Mesendoderm (in vitro differentiated cells): ENCODE results near the gene FUT8.

Experiments
- DNase-seq: peaks from one replicate; pipeline ENCODE4 v3.0.0; 2013
- H2AK5ac ChIP-seq: 2 replicates; pipeline ENCODE4 v1.6.1; 2013; ENCODE audit warnings: low read length, inconsistent platforms
- H2BK120ac ChIP-seq: 2 replicates; pipeline ENCODE4 v1.6.1; 2013; ENCODE audit warnings: low read depth, mild to moderate bottlenecking, low read length, moderate library complexity, mixed read lengths
- H2BK15ac ChIP-seq: replicated peaks from 2 replicates; pipeline ENCODE4 v1.6.1; 2013; ENCODE audit warnings: low read depth, mild to moderate bottlenecking, moderate library complexity
- H2BK5ac ChIP-seq: 2 replicates; pipeline ENCODE4 v1.6.1; 2013; ENCODE audit warnings: low read length, inconsistent platforms
- H3K18ac ChIP-seq: 2 replicates; pipeline ENCODE4 v1.6.1; 2013; ENCODE audit warnings: mild to moderate bottlenecking, low read length, mixed read lengths
- H3K23ac ChIP-seq: one replicate; pipeline ENCODE4 v1.6.1; 2013; ENCODE audit warnings: low read length
- H3K27ac ChIP-seq: 2 replicates; pipeline ENCODE4 v1.5.1; 2013; ENCODE audit warnings: low read depth, mild to moderate bottlenecking, inconsistent platforms, low read length, moderate library complexity
- H3K27me3 ChIP-seq: 2 replicates; pipeline ENCODE4 v1.6.1; 2013; ENCODE audit warnings: low read length, control low read depth, mild to moderate bottlenecking, inconsistent platforms; ENCODE audit not compliant: insufficient read depth, poor library complexity
- H3K36me3 ChIP-seq: 2 replicates; pipeline ENCODE4 v1.6.1; 2013; ENCODE audit warnings: low read length, inconsistent platforms; ENCODE audit not compliant: control insufficient read depth, insufficient read depth
- H3K4ac ChIP-seq: one replicate; pipeline ENCODE4 v1.6.1; 2013; ENCODE audit warnings: low read depth, mild to moderate bottlenecking, low read length, moderate library complexity
- H3K4me1 ChIP-seq: 2 replicates; pipeline ENCODE4 v1.6.1; 2013; ENCODE audit warnings: low read depth, low read length, inconsistent platforms; ENCODE audit not compliant: control insufficient read depth
- H3K4me2 ChIP-seq: 2 replicates; pipeline ENCODE4 v1.6.1; 2013; ENCODE audit warnings: low read length
- H3K4me3 ChIP-seq: 2 replicates; pipeline ENCODE4 v1.5.1; 2013; ENCODE audit warnings: mild to moderate bottlenecking, low read length
- H3K56ac ChIP-seq: one replicate; pipeline ENCODE4 v1.6.1; 2013; ENCODE audit warnings: low read length
- H3K79me1 ChIP-seq: 2 replicates; pipeline ENCODE4 v1.6.1; 2013; ENCODE audit warnings: low read length, inconsistent platforms
- H3K79me2 ChIP-seq: 2 replicates; pipeline ENCODE4 v1.6.1; 2013; ENCODE audit warnings: mild to moderate bottlenecking, low read length; ENCODE audit not compliant: control insufficient read depth, insufficient read depth
- H3K9ac ChIP-seq: 2 replicates; pipeline ENCODE4 v1.6.1; 2013; ENCODE audit warnings: low read length, inconsistent platforms
- H4K5ac ChIP-seq: one replicate; pipeline ENCODE4 v1.6.1; 2013; ENCODE audit warnings: low read length
- H4K8ac ChIP-seq: one replicate; pipeline ENCODE4 v1.6.1; 2013; ENCODE audit warnings: low read depth, mild to moderate bottlenecking, control low read depth, low read length, moderate library complexity
- WGBS: extraction: QIAGEN DNeasy Blood & Tissue Kit; methylation state at CpG from one replicate; pipeline ENCODE4 v1.1.7; 2013; ENCODE audit warnings: low lambda C conversion rate, missing lambda C conversion rate; ENCODE audit not compliant: insufficient coverage; ENCODE audit errors: extremely low coverage; 5-methylcytosine and 5-hydroxymethylcytosine counted together

Gene FUT8

DNA sequence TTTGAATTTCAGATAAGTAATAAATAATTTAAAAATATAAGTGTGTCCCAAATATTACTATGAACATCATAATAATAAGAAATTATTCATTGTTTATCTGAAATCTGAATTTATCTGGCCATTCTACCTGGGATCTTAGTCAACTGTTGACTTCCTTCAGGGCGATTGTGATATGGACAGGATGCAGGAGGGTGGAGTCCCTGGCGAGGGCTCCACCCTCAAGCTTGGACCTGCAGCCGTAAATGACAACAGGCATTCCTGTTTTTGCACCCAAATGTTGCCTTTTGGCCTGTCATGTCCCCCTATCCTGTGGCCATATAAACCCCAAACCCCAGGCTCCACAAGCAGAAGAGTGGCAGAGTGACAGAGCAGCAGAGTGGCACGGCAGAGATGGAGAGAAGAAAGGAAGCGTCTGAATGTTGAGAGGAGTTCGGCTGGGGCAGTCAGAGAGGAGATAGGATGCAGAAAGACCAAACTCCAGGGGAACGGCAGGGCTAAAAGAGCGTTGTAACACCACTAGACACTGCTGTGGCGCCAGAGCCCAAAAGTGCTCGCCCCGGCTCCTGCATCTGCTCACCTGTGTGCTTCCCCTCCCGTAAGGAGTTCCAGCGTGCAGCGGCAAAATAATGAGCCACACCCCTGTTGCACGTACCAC, 39.4 kb upstream of the FUT8 start:
- Histone ChIP-seq H3K4me3 (no peak overlapping the region), H2AK5ac (no peak overlapping the region), H3K4ac (no peak overlapping the region), H4K8ac (no peak overlapping the region), H3K79me2 (no peaks in the 10 kb centered on the region), H3K9ac (no peak overlapping the region), H3K18ac (no peak overlapping the region), H2BK5ac (no peak overlapping the region), H2BK120ac (no peak overlapping the region), H2BK15ac (no peak overlapping the region), H3K79me1 (no peaks in the 10 kb centered on the region), H3K23ac (no peak overlapping the region), H3K4me1 (no peaks in the 10 kb centered on the region), H3K27me3 (no peaks in the 10 kb centered on the region), H3K27ac (no peak overlapping the region), H3K4me2 (no peak overlapping the region), H3K36me3 (no peaks in the 10 kb centered on the region), H4K5ac (no peak overlapping the region), H3K56ac (no peak overlapping the region)
- WGBS = no CpG with 5 or more reads among the region's 15 CpGs
- no peak for DNase-seq

- Histone ChIP-seq H3K9ac (no peak overlapping the region), H3K4me1 (no peaks in the 10 kb centered on the region), H3K79me2 (no peaks in the 10 kb centered on the region), H3K4ac (no peak overlapping the region), H4K5ac (no peak overlapping the region), H3K79me1 (no peaks in the 10 kb centered on the region), H3K36me3 (no peaks in the 10 kb centered on the region), H3K4me3 (no peak overlapping the region), H3K27ac (no peak overlapping the region), H2AK5ac (no peak overlapping the region), H2BK15ac (no peak overlapping the region), H4K8ac (no peak overlapping the region), H3K18ac (no peak overlapping the region), H3K56ac (peak overlapping the region; percentile 42), H2BK120ac (no peak overlapping the region), H2BK5ac (no peak overlapping the region), H3K4me2 (no peak overlapping the region), H3K23ac (no peak overlapping the region), H3K27me3 (no peaks in the 10 kb centered on the region)
- no CpG with 5 or more reads among the region's 8 CpGs for WGBS
- no peak for DNase-seq
Observed at GRCh38 chr14:65373671-65374039, 38.9 kb upstream of the FUT8 start.

DNA sequence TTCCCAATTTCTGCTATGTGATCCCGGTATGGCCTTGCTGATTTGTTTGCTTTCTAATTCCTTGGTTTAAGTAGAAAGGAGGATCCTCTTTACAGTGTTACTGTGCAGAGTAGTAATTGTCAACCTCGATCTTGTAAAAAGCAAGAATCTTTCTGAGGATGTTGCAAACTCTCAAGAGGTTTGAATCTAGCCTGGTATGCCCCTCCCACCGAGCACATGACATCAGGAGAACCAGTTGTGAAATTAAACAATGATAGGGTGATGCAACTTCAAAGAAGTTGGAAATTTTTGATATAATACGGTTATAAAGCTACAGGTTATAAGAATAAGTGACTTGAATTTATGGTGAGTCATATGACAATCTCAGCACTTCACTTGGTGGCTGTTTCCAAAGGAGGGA, 35.0 kb upstream of the FUT8 start:
- H3K9ac ChIP-seq = no peak overlapping the region

DNA sequence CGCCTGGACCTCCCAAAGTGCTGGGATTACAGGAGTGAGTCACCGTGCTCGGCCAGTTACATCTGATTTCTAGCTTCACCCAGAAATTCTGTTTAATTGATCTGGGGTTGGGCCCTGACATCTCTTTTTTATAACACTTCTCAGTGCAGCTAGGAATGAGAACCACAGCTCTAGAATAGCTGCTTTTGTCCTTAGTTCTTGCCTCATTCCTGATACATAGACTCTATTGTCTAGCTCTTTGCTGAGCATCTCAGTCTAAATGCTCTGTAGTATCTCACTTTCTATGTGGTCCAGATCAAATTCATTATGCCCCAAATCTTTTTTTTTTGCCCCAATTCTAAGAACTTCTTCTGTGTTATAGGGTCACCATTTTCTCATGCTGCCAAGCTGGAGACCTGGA, 29.9 kb upstream of the FUT8 start:
- no peak overlapping the region for H2BK5ac ChIP-seq
- no peak for DNase-seq
- no peak overlapping the region for H3K27ac ChIP-seq
- no peak overlapping the region for H4K8ac ChIP-seq
- H3K79me1 ChIP-seq = no peaks in the 10 kb centered on the region
- no peaks in the 10 kb centered on the region for H3K79me2 ChIP-seq
- no peak overlapping the region for H3K4ac ChIP-seq
- H3K4me1 ChIP-seq = no peaks in the 10 kb centered on the region
- no peaks in the 10 kb centered on the region for H3K27me3 ChIP-seq
- H3K18ac ChIP-seq = no peak overlapping the region
- H3K23ac ChIP-seq = no peak overlapping the region
- H2BK15ac ChIP-seq = no peak overlapping the region
- H3K4me2 ChIP-seq = no peak overlapping the region
- H2BK120ac ChIP-seq = no peak overlapping the region
- H2AK5ac ChIP-seq = no peak overlapping the region
- no CpG with 5 or more reads among the region's 3 CpGs for WGBS
- H3K9ac ChIP-seq = no peak overlapping the region
- no peak overlapping the region for H4K5ac ChIP-seq
- no peak overlapping the region for H3K4me3 ChIP-seq
- H3K36me3 ChIP-seq = no peaks in the 10 kb centered on the region
- H3K56ac ChIP-seq = no peak overlapping the region

More for the DNA sequence above, 35.0 kb upstream of the FUT8 start:
- Histone ChIP-seq H3K79me2 (no peaks in the 10 kb centered on the region), H3K27me3 (no peaks in the 10 kb centered on the region), H2BK15ac (no peak overlapping the region), H2BK120ac (no peak overlapping the region), H3K4me2 (no peak overlapping the region), H2AK5ac (no peak overlapping the region), H3K23ac (no peak overlapping the region), H2BK5ac (no peak overlapping the region), H3K4me3 (no peak overlapping the region), H3K79me1 (no peaks in the 10 kb centered on the region), H3K4ac (no peak overlapping the region), H3K27ac (no peak overlapping the region), H3K18ac (no peak overlapping the region), H4K5ac (no peak overlapping the region), H3K4me1 (no peaks in the 10 kb centered on the region), H3K56ac (no peak overlapping the region), H3K36me3 (no peaks in the 10 kb centered on the region), H4K8ac (no peak overlapping the region)
- WGBS = no CpG with 5 or more reads among the region's 4 CpGs
- DNase-seq = no peak

GRCh38 chr14:65387171-65387570, 25.4 kb upstream of the FUT8 start:
- Histone ChIP-seq H4K8ac (no peak overlapping the region), H3K18ac (no peak overlapping the region), H4K5ac (no peak overlapping the region), H2BK120ac (no peak overlapping the region), H3K79me2 (no peaks in the 10 kb centered on the region), H3K23ac (no peak overlapping the region), H3K9ac (no peak overlapping the region), H3K4me1 (no peaks in the 10 kb centered on the region), H3K56ac (no peak overlapping the region), H3K4me3 (no peak overlapping the region), H2BK5ac (no peak overlapping the region), H3K27me3 (no peaks in the 10 kb centered on the region), H3K27ac (no peak overlapping the region), H3K79me1 (no peaks in the 10 kb centered on the region), H2BK15ac (no peak overlapping the region), H3K36me3 (no peaks in the 10 kb centered on the region), H3K4me2 (no peak overlapping the region), H3K4ac (no peak overlapping the region), H2AK5ac (no peak overlapping the region)
- WGBS = no CpG with 5 or more reads among the region's 6 CpGs
- no peak for DNase-seq

- no peak overlapping the region for H4K5ac ChIP-seq
- H2AK5ac ChIP-seq = no peak overlapping the region
- H3K4me1 ChIP-seq = no peaks in the 10 kb centered on the region
- DNase-seq = no peak
- H4K8ac ChIP-seq = no peak overlapping the region
- no peak overlapping the region for H3K23ac ChIP-seq
- H2BK15ac ChIP-seq = no peak overlapping the region
- H3K9ac ChIP-seq = no peak overlapping the region
- H2BK5ac ChIP-seq = no peak overlapping the region
- H3K56ac ChIP-seq = no peak overlapping the region
- no peak overlapping the region for H3K4me3 ChIP-seq
- no peak overlapping the region for H2BK120ac ChIP-seq
- H3K27ac ChIP-seq = no peak overlapping the region
- H3K79me1 ChIP-seq = no peaks in the 10 kb centered on the region
- no peaks in the 10 kb centered on the region for H3K27me3 ChIP-seq
- no peak overlapping the region for H3K4me2 ChIP-seq
- no CpG with 5 or more reads among the region's 1 CpG for WGBS
- H3K18ac ChIP-seq = no peak overlapping the region
- H3K36me3 ChIP-seq = no peaks in the 10 kb centered on the region
- no peaks in the 10 kb centered on the region for H3K79me2 ChIP-seq
- H3K4ac ChIP-seq = no peak overlapping the region
Observed at GRCh38 chr14:65387628-65388027, 24.9 kb upstream of the FUT8 start.
